Keratinocyte (primary cell): Measurements from ENCODE around the gene SLC2A4RG. TPM values are rescaled to one million over a fixed set of nuclear protein-coding genes. Genes with fewer than 3 reads are reported as not detected.

Source experiments
- DNase-seq: peaks from one replicate; pipeline ENCODE4 v3.0.0-alpha.2; 2011; ENCODE audit warnings: low read depth, missing footprints, low spot score
- FAIRE-seq: peaks from 2 replicates; lab custom pipeline; 2011; peaks lifted over from hg19 to GRCh38; lab: Jason Lieb, UNC
- H2AFZ ChIP-seq: 2 replicates; pipeline ENCODE4 v1.6.0; 2012; ENCODE audit warnings: low read length, control low read depth, inconsistent platforms; ENCODE audit not compliant: control insufficient read depth
- H3K27ac ChIP-seq: 2 replicates; pipeline ENCODE4 v1.5.1; 2011; ENCODE audit warnings: low read length; ENCODE audit not compliant: control insufficient read depth, insufficient read depth
- H3K27me3 ChIP-seq: 3 replicates; pipeline ENCODE4 v1.6.0; 2011; ENCODE audit warnings: low read length; ENCODE audit not compliant: control insufficient read depth, insufficient read depth; ENCODE audit errors: extremely low read depth
- H3K36me3 ChIP-seq, 2 experiments: 2 replicates in 1 of 2; 3 replicates in 1 of 2; pipeline ENCODE4 v1.5.1; 2011; ENCODE audit warnings: low read length in 2 of 2, mild to moderate bottlenecking in 1 of 2; ENCODE audit not compliant: control insufficient read depth in 2 of 2, insufficient read depth in 2 of 2; ENCODE audit errors: extremely low read depth in 1 of 2
- H3K4me1 ChIP-seq: 3 replicates; pipeline ENCODE4 v1.5.1; 2011; ENCODE audit warnings: low read length; ENCODE audit not compliant: control insufficient read depth, insufficient read depth; ENCODE audit errors: extremely low read depth
- H3K4me2 ChIP-seq: 3 replicates; pipeline ENCODE4 v1.6.0; 2011; ENCODE audit warnings: low read depth, low read length; ENCODE audit not compliant: control insufficient read depth, insufficient read depth; ENCODE audit errors: extremely low read depth
- H3K4me3 ChIP-seq, 3 experiments: fragments of 200-600 bp in 1 of 3; sonication (generic) in 1 of 3; 2 replicates in 2 of 3; 3 replicates in 1 of 3; pipeline ENCODE4 v1.5.1; 2011 to 2016; ENCODE audit warnings: low read length in 3 of 3, mild to moderate bottlenecking in 3 of 3, control low read depth in 2 of 3, inconsistent platforms in 1 of 3, low read depth in 1 of 3, mixed read lengths in 1 of 3, mixed run types in 1 of 3, moderate library complexity in 1 of 3; ENCODE audit not compliant: control insufficient read depth in 2 of 3, insufficient read depth in 2 of 3; ENCODE audit errors: extremely low read depth in 1 of 3
- H3K79me2 ChIP-seq: 2 replicates; pipeline ENCODE4 v1.6.0; 2012; ENCODE audit warnings: low read length; ENCODE audit not compliant: control insufficient read depth, insufficient read depth
- H3K9ac ChIP-seq: 3 replicates; pipeline ENCODE4 v1.6.0; 2011; ENCODE audit warnings: low read length; ENCODE audit not compliant: control insufficient read depth, insufficient read depth; ENCODE audit errors: extremely low read depth
- H3K9me1 ChIP-seq: 3 replicates; pipeline ENCODE4 v1.6.0; 2011; ENCODE audit warnings: low read length; ENCODE audit not compliant: control insufficient read depth, insufficient read depth; ENCODE audit errors: extremely low read depth
- H3K9me3 ChIP-seq: 2 replicates; pipeline ENCODE4 v1.5.1; 2012; ENCODE audit warnings: low read depth, low read length; ENCODE audit not compliant: control insufficient read depth
- H4K20me1 ChIP-seq: 3 replicates; pipeline ENCODE4 v1.6.0; 2011; ENCODE audit warnings: low read length; ENCODE audit not compliant: control insufficient read depth, insufficient read depth; ENCODE audit errors: extremely low read depth
- EZH2 ChIP-seq: IDR thresholded peaks from one replicate; pipeline ENCODE4 v1.6.1; 2012; ENCODE audit warnings: inconsistent platforms, mild to moderate bottlenecking, low read length, moderate library complexity
- dilution Hi-C: fragments of 300-500 bp; cut with MboI; formaldehyde crosslinking; loops from one replicate; pipeline ENCODE4 v1.7.0; 2020; ENCODE audit warnings: low sequenced_read_pairs; ENCODE audit not compliant: extremely low pct_ligation_motif_present
- polyA plus RNA-seq, 5 experiments: library from polyadenylated mRNA; depleted of rRNA in 3 of 5; stranded (reverse) in 3 of 5; stranded (forward) in 1 of 5; unstranded in 1 of 5; fragments of >200 nt; gene quantifications; 1 replicate in 1 of 5; 2 replicates in 3 of 5; 3 replicates in 1 of 5; pipeline versions ENCODE4 v1.2.1 to v1.2.3, GENCODE V29; 2011 to 2012; ENCODE audit warnings: missing spikeins in 2 of 5, low read depth in 1 of 5, low replicate concordance in 1 of 5
- TF ChIP-seq, protein P1 (sequence below), 3 experiments: IDR thresholded peaks in 1 of 3; conservative IDR thresholded peaks in 1 of 3; optimal IDR thresholded peaks in 1 of 3; 2 replicates in 2 of 3; 3 replicates in 1 of 3; pipeline versions ENCODE3 to v1.5.1; 2011; ENCODE audit warnings: low read length in 3 of 3, mild to moderate bottlenecking in 3 of 3, moderate library complexity in 2 of 3, control low read depth in 1 of 3, inconsistent platforms in 1 of 3; ENCODE audit not compliant: insufficient read depth in 2 of 3; ENCODE audit errors: extremely low read depth in 1 of 3

SLC2A4RG gene
- polyA plus RNA-seq, 1 donor (not counting 4 experiments of a cell fraction or from before 2014, with no cell fraction given) = 23.5 TPM

DNA sequence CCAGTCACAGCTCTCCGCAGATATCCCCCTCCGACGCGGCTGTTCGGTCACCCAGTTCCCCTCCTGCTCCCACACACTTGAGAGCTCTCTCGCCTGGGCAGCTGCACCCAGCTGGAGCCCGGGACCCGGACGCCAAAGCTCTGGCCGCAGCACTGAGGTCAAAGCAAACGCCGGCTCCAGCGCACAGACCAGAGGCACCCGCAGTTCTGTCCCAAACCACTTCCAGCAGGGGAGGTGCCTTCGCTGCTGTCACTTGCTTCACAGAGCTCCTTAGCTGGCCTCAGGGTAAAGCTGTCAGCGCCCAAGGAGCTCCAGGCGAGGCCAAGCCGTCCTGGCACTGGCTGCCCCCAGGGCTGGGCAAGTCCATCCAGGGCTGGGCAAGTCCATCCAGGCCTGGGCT, 27.9 kb downstream of the SLC2A4RG start:
- H4K20me1 ChIP-seq = no peaks in the 10 kb centered on the region
- no peaks in the 10 kb centered on the region for H3K9me3 ChIP-seq
- H3K4me3 ChIP-seq = no peak overlapping the region
- dilution Hi-C loops = no loop called here
- H3K9me1 ChIP-seq = no peaks in the 10 kb centered on the region
- no peaks in the 10 kb centered on the region for H3K36me3 ChIP-seq
- DNase-seq (no peak), FAIRE-seq (no peak)
- TF ChIP-seq, protein P1, sequence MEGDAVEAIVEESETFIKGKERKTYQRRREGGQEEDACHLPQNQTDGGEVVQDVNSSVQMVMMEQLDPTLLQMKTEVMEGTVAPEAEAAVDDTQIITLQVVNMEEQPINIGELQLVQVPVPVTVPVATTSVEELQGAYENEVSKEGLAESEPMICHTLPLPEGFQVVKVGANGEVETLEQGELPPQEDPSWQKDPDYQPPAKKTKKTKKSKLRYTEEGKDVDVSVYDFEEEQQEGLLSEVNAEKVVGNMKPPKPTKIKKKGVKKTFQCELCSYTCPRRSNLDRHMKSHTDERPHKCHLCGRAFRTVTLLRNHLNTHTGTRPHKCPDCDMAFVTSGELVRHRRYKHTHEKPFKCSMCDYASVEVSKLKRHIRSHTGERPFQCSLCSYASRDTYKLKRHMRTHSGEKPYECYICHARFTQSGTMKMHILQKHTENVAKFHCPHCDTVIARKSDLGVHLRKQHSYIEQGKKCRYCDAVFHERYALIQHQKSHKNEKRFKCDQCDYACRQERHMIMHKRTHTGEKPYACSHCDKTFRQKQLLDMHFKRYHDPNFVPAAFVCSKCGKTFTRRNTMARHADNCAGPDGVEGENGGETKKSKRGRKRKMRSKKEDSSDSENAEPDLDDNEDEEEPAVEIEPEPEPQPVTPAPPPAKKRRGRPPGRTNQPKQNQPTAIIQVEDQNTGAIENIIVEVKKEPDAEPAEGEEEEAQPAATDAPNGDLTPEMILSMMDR (optimal IDR thresholded peaks at IDR 0.05 in 1 of 3, IDR thresholded peaks at IDR 0.05 in 1 of 3, conservative IDR thresholded peaks at IDR 0.05 in 1 of 3; ENCODE audit: extremely low read depth in 1 of 3, insufficient read depth in 2 of 3, low read length in 3 of 3) = no peak
- no peak for TF ChIP-seq EZH2
- no peak overlapping the region for H3K27ac ChIP-seq
- H3K27me3 ChIP-seq = peaks cover 8% of the 10 kb centered on the region
- no peaks in the 10 kb centered on the region for H3K79me2 ChIP-seq
- no peak overlapping the region for H2AFZ ChIP-seq
- H3K4me1 ChIP-seq = no peaks in the 10 kb centered on the region
- no peak overlapping the region for H3K9ac ChIP-seq
- no peak overlapping the region for H3K4me2 ChIP-seq

DNA sequence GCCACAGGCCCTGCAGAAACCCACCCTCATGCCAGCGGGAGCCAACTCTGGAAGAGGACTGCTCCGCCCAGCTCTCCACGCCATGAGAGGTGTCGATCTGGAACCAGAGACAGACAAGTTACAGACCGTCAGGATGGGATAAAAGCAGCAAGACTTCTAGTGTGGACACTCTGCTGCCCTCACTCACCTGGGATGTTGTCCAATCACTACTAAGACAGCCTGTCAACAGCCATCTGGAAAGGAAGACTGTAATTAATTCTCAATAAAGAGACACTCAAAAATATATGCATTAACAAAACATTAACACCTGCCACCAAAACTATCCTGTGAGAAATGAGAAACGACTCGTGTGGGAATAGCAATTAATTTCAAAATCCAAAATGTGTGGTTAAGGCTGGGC, 28.3 kb downstream of the SLC2A4RG start:
- FAIRE-seq (no peak), DNase-seq (no peak)
- no peaks in the 10 kb centered on the region for H3K36me3 ChIP-seq
- peaks cover 8% of the 10 kb centered on the region for H3K27me3 ChIP-seq
- no peak for TF ChIP-seq EZH2
- TF ChIP-seq, protein P1 (optimal IDR thresholded peaks at IDR 0.05 in 1 of 3, IDR thresholded peaks at IDR 0.05 in 1 of 3, conservative IDR thresholded peaks at IDR 0.05 in 1 of 3; ENCODE audit: extremely low read depth in 1 of 3, insufficient read depth in 2 of 3, low read length in 3 of 3) = no peak
- H3K27ac ChIP-seq = no peak overlapping the region
- no peak overlapping the region for H2AFZ ChIP-seq
- no peak overlapping the region for H3K4me3 ChIP-seq
- dilution Hi-C loops = no loop called here
- H3K4me1 ChIP-seq = peaks cover 4% of the 10 kb centered on the region
- H3K4me2 ChIP-seq = no peak overlapping the region
- H4K20me1 ChIP-seq = no peaks in the 10 kb centered on the region
- H3K79me2 ChIP-seq = no peaks in the 10 kb centered on the region
- no peaks in the 10 kb centered on the region for H3K9me3 ChIP-seq
- no peak overlapping the region for H3K9ac ChIP-seq
- no peaks in the 10 kb centered on the region for H3K9me1 ChIP-seq
